Endothelial cell of umbilical vein (primary cell): ENCODE results near the gene MARF1.

ENCODE experiments used
- CTCF ChIP-seq, 2 donors: IDR thresholded peaks; 1 replicate in 1 of 2; 2 replicates in 1 of 2; pipeline ENCODE4 v1.5.1; 2011; ENCODE audit warnings: low read length in 2 of 2, mild to moderate bottlenecking in 2 of 2, moderate library complexity in 2 of 2, control low read depth in 1 of 2, inconsistent platforms in 1 of 2, low read depth in 1 of 2; ENCODE audit not compliant: insufficient read depth in 1 of 2; ENCODE audit errors: extremely low read depth in 1 of 2
- POLR2A ChIP-seq: IDR thresholded peaks from 2 replicates; pipeline ENCODE4 v1.6.1; 2012; ENCODE audit warnings: low read depth, mild to moderate bottlenecking, control low read depth, low read length
- POLR2AphosphoS5 ChIP-seq: IDR thresholded peaks from 2 replicates; pipeline ENCODE4 v1.6.1; 2012; ENCODE audit warnings: low read depth, mild to moderate bottlenecking, control low read depth, low read length, moderate library complexity; ENCODE audit not compliant: insufficient read depth

DNA sequence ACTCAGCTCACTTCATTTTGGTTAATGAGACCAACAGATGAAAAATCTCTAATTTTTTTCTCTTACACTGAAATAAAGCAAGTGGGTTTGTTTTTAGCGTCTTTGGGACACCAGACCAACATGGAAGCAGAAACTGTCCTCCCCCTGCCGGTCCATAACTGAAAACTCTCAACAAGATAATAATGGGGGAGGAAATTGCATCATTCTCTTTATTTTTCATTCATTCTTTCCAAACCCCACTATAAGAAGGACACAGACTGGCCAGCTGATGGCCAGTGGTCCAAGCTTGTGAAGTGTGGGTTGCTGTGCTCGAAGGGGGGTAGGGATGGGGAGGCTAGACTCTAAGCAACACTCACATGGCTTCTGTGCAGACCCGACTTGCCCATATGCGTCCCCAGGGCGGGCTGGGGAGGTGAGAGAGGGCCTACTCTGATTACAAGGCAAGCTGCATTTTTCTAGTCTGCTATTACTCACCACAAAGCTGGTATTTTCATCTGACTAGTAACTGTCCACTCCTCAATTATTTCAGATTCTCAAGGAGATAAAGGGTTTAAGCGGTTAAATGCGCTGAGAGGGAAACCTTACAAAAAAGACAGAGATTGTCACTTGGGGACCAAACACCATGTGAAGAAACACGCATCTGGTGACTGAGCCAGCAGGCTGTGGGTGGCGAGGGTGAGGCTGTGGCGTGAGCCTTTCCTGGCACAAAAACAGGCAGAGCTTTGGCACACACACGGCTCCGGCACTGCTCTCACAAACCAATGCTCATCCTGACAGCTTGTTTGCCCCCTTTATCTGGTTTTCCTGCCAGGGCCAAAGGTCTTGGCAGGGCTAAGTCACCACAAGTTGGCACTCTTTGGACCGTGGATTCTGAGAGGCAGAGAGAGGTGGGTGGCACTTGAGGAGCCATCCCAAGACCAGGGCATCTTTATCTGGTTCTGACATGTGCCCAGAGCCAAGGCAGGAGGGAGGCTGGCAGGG, 38.2 kb downstream of the MARF1 start:
- TF ChIP-seq CTCF (IDR thresholded peaks at IDR 0.05; ENCODE audit: extremely low read depth in 1 of 2, insufficient read depth in 1 of 2, low read depth in 1 of 2, low read length in 2 of 2) = no peak
- TF ChIP-seq POLR2AphosphoS5 = no peak
- no peak for TF ChIP-seq POLR2A
